Measurements from ENCODE around the gene RAPGEF2.
"Not testable (repeated sequence)": the region's sequence is repeated elsewhere in the genome, so short reads cannot be mapped to it uniquely, and the experiment has no call there.

Gene RAPGEF2

GRCh38 chr4:159284733-159285132 lies 181.9 kb downstream of the RAPGEF2 start:
- no peak for DNase-seq

- no peak for DNase-seq
These were observed 184.9 kb downstream of the RAPGEF2 start for GRCh38 chr4:159287767-159288166.

- no peak for DNase-seq
These were observed 186.8 kb downstream of the RAPGEF2 start for GRCh38 chr4:159289682-159290081.

- DNase-seq, result no peak
These were observed 187.6 kb downstream of the RAPGEF2 start for GRCh38 chr4:159290321-159291030.

GRCh38 chr4:159291176-159291575 lies 188.3 kb downstream of the RAPGEF2 start:
- DNase-seq, result no peak

GRCh38 chr4:159292137-159292896 lies 189.4 kb downstream of the RAPGEF2 start:
- no peak for DNase-seq

GRCh38 chr4:159293811-159294515 lies 191.1 kb downstream of the RAPGEF2 start:
- DNase-seq, result no peak

- no peak for DNase-seq
These were observed 193.2 kb downstream of the RAPGEF2 start for GRCh38 chr4:159296061-159296460.

GRCh38 chr4:159297091-159297490 lies 194.2 kb downstream of the RAPGEF2 start:
- DNase-seq, result no peak

- DNase-seq, result no peak
These were observed 195.6 kb downstream of the RAPGEF2 start for GRCh38 chr4:159298502-159298901.

- no peak for DNase-seq
These were observed 200.6 kb downstream of the RAPGEF2 start for GRCh38 chr4:159303435-159303834.

GRCh38 chr4:159305129-159305528 lies 202.2 kb downstream of the RAPGEF2 start:
- DNase-seq, result no peak

GRCh38 chr4:159307929-159308328 lies 205.1 kb downstream of the RAPGEF2 start:
- no peak for DNase-seq

GRCh38 chr4:159308566-159309340 lies 205.9 kb downstream of the RAPGEF2 start:
- no peak for DNase-seq

- no peak for DNase-seq
These were observed 209.4 kb downstream of the RAPGEF2 start for GRCh38 chr4:159312236-159312635.

- DNase-seq, result not testable (repeated sequence)
These were observed 213.0 kb downstream of the RAPGEF2 start for GRCh38 chr4:159315879-159316278.

GRCh38 chr4:159317203-159317602 lies 214.3 kb downstream of the RAPGEF2 start:
- no peak for DNase-seq

GRCh38 chr4:159319027-159319426 lies 216.1 kb downstream of the RAPGEF2 start:
- DNase-seq, result no peak

- no peak for DNase-seq
These were observed 223.6 kb downstream of the RAPGEF2 start for GRCh38 chr4:159326480-159326879.

- no peak for DNase-seq
These were observed 225.9 kb downstream of the RAPGEF2 start for GRCh38 chr4:159328766-159329165.

GRCh38 chr4:159334461-159334860 lies 231.6 kb downstream of the RAPGEF2 start:
- DNase-seq, result no peak

- DNase-seq, result no peak
These were observed 234.2 kb downstream of the RAPGEF2 start for GRCh38 chr4:159337041-159337440.

- no peak for DNase-seq
These were observed 238.6 kb downstream of the RAPGEF2 start for GRCh38 chr4:159341522-159341921.
